Vagina (tissue), 2 donors: Measurements from ENCODE around the gene CLHC1. TPM values are rescaled to one million over a fixed set of nuclear protein-coding genes. Genes with fewer than 3 reads are reported as not detected.
"Not testable (repeated sequence)": the region's sequence is repeated elsewhere in the genome, so short reads cannot be mapped to it uniquely, and the experiment has no call there.

ENCODE experiments used
- DNase-seq, 2 donors: peaks; one replicate each; pipeline ENCODE4 v3.0.0-alpha.2; 2017; ENCODE audit errors: extremely low spot score in 2 of 2
- H3K27ac ChIP-seq: fragments of 200-600 bp; sonication (generic); one replicate; pipeline ENCODE4 v1.5.1; 2019
- H3K27me3 ChIP-seq: fragments of 200-600 bp; sonication (generic); one replicate; pipeline ENCODE4 v1.5.1; 2019
- H3K36me3 ChIP-seq, 2 donors: fragments of 200-600 bp; sonication (generic); one replicate each; pipeline ENCODE4 v1.5.1; 2017 to 2019
- H3K4me1 ChIP-seq: fragments of 200-600 bp; sonication (generic); one replicate; pipeline ENCODE4 v1.5.1; 2019
- H3K4me3 ChIP-seq, 2 donors: fragments of 200-600 bp; sonication (generic); 1 replicate in 1 of 2; 2 replicates in 1 of 2; pipeline ENCODE4 v1.5.1; 2016 to 2019
- H3K9me3 ChIP-seq: fragments of 200-600 bp; sonication (generic); one replicate; pipeline ENCODE4 v1.5.1; 2019
- POLR2A ChIP-seq, 2 donors: fragments of 450-650 bp; IDR thresholded peaks; one replicate each; pipeline ENCODE4 v1.6.1; 2017; ENCODE audit warnings: antibody characterized with exemption in 2 of 2, mild to moderate bottlenecking in 2 of 2, moderate library complexity in 2 of 2
- POLR2AphosphoS5 ChIP-seq, 2 donors: sonication (generic); formaldehyde crosslinking; IDR thresholded peaks; one replicate each; pipeline ENCODE4 v1.9.0; 2017; ENCODE audit warnings: antibody characterized with exemption in 2 of 2, mild to moderate bottlenecking in 2 of 2, low read depth in 1 of 2; ENCODE audit not compliant: insufficient read depth in 1 of 2
- intact Hi-C: fragments of 100-400 bp; cut with DNase I; formaldehyde crosslinking; loops from one replicate; pipeline ENCODE4 v1.15.1; 2023
- total RNA-seq: library from RNA; depleted of rRNA; stranded (reverse); fragments of >200 nt; gene quantifications from one replicate; pipeline ENCODE4 v1.2.3, GENCODE V29; 2016
- TF ChIP-seq, protein P1 (sequence below), 3 experiments: fragments of 450-650 bp in 2 of 3; fragments of 200-600 bp in 1 of 3; sonication (generic) in 1 of 3; IDR thresholded peaks; one replicate each; pipeline ENCODE4 v1.5.1; 2017 to 2019; ENCODE audit warnings: antibody characterized with exemption in 3 of 3, mild to moderate bottlenecking in 2 of 3, moderate library complexity in 2 of 3

Gene CLHC1
- total RNA-seq, 1 donor from 2014 or later: 4.7 TPM

DNA sequence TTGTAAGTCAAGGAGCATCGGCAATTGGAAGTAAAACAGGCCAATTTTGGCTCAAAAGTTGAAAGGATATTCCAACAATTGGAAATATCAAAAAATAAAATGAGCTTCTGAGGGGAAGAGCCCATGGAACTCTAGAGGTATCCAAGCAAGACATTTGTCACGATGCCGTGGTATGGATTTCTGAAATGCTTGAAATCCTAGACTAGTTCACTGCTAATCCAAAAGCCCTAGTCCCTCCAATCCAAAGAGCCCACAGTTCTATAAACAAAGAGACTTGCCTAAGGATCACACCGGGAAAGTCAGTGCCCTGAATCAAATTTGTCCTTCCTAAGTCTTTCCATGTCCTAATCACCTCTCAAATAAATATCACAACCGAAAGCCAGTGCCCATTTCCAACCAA lies 85.1 kb downstream of the CLHC1 start:
- H3K27ac ChIP-seq: no peak overlapping the region
- intact Hi-C loops: no loop called here

DNA sequence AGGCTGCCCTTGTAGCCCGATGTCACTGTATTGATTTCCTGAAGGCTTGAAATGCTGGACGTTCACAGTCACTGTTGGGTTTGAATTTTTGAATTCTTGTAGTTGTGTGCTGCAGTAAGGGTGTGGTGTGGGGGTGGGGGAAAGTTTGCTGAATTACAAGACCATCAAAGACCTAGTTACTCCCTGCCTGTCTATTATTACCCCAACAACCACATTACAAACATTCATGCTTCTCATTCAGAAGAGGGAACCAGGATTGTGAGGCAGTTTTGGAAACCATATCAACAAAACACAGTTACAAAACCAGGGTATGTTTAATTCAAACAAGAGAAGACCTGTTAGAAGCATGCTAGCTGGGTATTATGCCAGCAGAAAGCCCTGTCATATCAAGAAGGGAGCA lies 85.8 kb downstream of the CLHC1 start:
- no peak for DNase-seq
- Histone ChIP-seq H3K9me3 (no peaks in the 10 kb centered on the region), H3K4me3 (no peak overlapping the region), H3K27ac (no peak overlapping the region), H3K36me3 (no peaks in the 10 kb centered on the region), H3K4me1 (peaks cover 7% of the 10 kb centered on the region), H3K27me3 (no peaks in the 10 kb centered on the region)
- TF ChIP-seq POLR2AphosphoS5 (IDR thresholded peaks at IDR 0.05; ENCODE audit: insufficient read depth in 1 of 2, low read depth in 1 of 2) (no peak), POLR2A (IDR thresholded peaks at IDR 0.05) (no peak)
- TF ChIP-seq, protein P1, sequence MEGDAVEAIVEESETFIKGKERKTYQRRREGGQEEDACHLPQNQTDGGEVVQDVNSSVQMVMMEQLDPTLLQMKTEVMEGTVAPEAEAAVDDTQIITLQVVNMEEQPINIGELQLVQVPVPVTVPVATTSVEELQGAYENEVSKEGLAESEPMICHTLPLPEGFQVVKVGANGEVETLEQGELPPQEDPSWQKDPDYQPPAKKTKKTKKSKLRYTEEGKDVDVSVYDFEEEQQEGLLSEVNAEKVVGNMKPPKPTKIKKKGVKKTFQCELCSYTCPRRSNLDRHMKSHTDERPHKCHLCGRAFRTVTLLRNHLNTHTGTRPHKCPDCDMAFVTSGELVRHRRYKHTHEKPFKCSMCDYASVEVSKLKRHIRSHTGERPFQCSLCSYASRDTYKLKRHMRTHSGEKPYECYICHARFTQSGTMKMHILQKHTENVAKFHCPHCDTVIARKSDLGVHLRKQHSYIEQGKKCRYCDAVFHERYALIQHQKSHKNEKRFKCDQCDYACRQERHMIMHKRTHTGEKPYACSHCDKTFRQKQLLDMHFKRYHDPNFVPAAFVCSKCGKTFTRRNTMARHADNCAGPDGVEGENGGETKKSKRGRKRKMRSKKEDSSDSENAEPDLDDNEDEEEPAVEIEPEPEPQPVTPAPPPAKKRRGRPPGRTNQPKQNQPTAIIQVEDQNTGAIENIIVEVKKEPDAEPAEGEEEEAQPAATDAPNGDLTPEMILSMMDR (IDR thresholded peaks at IDR 0.05): no peak
- intact Hi-C loops: no loop called here

More for the DNA sequence above, 85.1 kb downstream of the CLHC1 start:
- no peaks in the 10 kb centered on the region for H3K36me3 ChIP-seq
- H3K4me1 ChIP-seq: peaks cover 14% of the 10 kb centered on the region
- no peak overlapping the region for H3K4me3 ChIP-seq
- DNase-seq: no peak
- TF ChIP-seq, protein P1 (IDR thresholded peaks at IDR 0.05): no peak
- no peak for TF ChIP-seq POLR2AphosphoS5 (IDR thresholded peaks at IDR 0.05; ENCODE audit: insufficient read depth in 1 of 2, low read depth in 1 of 2)
- no peak for TF ChIP-seq POLR2A (IDR thresholded peaks at IDR 0.05)
- no peaks in the 10 kb centered on the region for H3K9me3 ChIP-seq
- H3K27me3 ChIP-seq: no peaks in the 10 kb centered on the region

DNA sequence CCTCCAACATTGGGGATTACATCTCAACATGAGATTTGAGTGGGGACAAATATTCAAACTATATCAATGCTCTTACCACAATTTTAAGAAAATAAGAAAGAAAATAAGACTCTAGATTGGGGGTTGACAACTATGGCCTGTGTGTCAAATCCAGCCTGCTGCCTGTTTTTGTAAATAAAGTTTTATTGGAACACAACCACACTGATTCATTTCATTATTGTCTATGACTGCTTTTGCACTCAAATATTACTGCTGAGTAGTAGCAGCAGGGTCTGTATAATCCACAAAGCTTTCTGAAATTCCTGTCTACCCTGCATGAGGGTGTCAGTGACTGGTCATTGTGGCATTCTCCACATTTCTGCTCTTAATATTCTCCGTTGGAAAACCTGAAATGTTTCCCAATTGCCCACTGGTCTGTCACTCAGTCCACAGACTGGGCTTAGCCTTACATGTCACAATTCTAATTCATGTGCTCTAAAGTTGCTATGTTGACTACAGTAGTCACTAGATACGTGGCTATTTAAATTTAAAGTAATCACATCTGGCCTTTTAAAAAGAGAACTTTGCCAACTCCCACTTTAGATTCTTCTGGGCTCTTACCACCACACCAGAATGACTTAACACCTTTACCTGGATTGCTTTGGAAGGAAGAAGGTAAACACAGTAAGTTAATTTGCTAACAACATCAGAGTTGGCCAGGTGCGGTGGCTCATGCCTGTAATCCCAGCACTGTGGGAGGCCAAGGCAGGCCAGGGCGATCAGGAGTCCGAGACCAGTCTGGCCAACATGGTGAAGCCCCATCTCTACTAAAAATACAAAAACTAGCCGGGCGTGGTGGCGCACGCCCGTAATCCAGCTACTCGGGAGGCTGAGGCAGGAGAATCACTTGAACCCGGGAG lies 86.9 kb downstream of the CLHC1 start:
- TF ChIP-seq POLR2AphosphoS5 (IDR thresholded peaks at IDR 0.05; ENCODE audit: insufficient read depth in 1 of 2, low read depth in 1 of 2) (no peak), POLR2A (IDR thresholded peaks at IDR 0.05) (no peak)
- TF ChIP-seq, protein P1 (IDR thresholded peaks at IDR 0.05): no peak
- Histone ChIP-seq H3K4me1 (peaks cover 6% of the 10 kb centered on the region), H3K9me3 (no peaks in the 10 kb centered on the region), H3K27me3 (no peaks in the 10 kb centered on the region), H3K36me3 (no peaks in the 10 kb centered on the region), H3K27ac (no peak overlapping the region), H3K4me3 (no peak overlapping the region)
- intact Hi-C loops: no loop called here
- DNase-seq: no peak

DNA sequence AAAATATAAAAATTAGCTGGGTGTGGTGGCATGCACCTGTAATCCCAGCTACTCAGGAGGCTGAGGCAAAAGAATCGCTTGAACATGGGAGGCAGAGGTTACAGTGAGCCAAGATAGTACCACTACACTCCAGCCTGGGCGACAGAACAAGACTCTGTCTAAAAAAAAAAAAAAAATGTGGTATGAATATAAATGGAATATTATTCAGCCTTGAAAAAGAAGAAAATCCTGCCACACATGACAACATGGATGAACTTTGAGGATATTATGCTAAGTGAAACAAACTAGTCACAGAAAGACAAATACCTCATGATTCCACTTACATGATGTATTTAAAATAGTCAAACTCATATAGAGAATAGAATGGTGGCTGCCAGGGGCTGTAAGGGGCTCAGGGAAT lies 88.4 kb downstream of the CLHC1 start:
- H3K36me3 ChIP-seq, intact Hi-C loops, H3K4me3 ChIP-seq, DNase-seq, H3K27me3 ChIP-seq, H3K9me3 ChIP-seq, H3K27ac ChIP-seq, H3K4me1 ChIP-seq: not testable (repeated sequence)

DNA sequence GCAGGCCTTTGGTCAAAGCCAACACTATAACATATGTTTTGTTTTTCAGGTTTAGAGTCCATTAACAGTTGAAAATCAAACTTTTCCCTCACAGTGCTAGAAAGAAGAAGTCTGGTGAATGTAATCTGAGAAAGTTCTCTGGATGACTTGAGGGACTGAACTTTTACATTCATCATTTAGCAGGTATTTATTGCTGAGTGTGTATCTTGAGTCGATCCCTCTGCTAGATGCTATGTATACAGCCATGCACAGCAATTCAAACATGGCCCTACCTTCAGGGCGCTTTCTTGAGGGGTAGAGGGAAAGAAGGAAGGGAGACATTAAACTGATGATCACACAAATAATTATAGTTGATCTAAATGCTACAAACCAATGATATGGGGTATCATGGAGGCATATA lies 89.6 kb downstream of the CLHC1 start:
- H3K4me1 ChIP-seq: peaks cover under 1% of the 10 kb centered on the region
- no peak overlapping the region for H3K27ac ChIP-seq

More for the DNA sequence above, 89.6 kb downstream of the CLHC1 start:
- Histone ChIP-seq H3K27me3 (no peaks in the 10 kb centered on the region), H3K36me3 (no peaks in the 10 kb centered on the region), H3K4me3 (no peak overlapping the region), H3K9me3 (no peaks in the 10 kb centered on the region)
- TF ChIP-seq POLR2A (IDR thresholded peaks at IDR 0.05) (no peak), POLR2AphosphoS5 (IDR thresholded peaks at IDR 0.05; ENCODE audit: insufficient read depth in 1 of 2, low read depth in 1 of 2) (no peak)
- TF ChIP-seq, protein P1 (IDR thresholded peaks at IDR 0.05): no peak
- intact Hi-C loops: no loop called here
- no peak for DNase-seq
